ENCODE measurements around the gene FAM124A. TPM values are rescaled to one million over a fixed set of nuclear protein-coding genes. Genes with fewer than 3 reads are reported as not detected.

Gene FAM124A
- total RNA-seq, 1 experiment from 2014 or later, result 0.30 TPM

DNA sequence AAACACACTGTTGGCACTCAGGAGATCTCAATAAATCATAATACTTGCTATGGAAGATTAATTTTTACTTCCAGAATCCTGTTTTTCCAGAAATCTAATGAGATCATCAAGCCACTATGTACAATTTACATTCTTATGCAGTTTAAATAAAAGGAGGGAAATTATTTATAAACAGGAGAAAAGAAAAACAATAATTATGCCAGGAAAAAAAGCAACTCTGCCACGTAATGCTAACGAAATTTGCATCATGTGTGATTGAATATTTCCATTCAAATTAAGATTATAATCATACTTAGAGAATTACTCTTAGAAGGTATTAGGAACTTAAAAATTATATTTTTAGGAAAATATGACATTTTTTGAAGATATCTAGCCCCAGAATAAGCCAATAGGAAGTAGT is 13.0 kb downstream of the FAM124A start:
- no peak for DNase-seq (ENCODE audit: low read depth)
- in situ Hi-C loops (cut with HindIII; ENCODE audit: low pct_unique_long_range_greater_than_20kb, low sequenced_read_pairs), result no loop called here

DNA sequence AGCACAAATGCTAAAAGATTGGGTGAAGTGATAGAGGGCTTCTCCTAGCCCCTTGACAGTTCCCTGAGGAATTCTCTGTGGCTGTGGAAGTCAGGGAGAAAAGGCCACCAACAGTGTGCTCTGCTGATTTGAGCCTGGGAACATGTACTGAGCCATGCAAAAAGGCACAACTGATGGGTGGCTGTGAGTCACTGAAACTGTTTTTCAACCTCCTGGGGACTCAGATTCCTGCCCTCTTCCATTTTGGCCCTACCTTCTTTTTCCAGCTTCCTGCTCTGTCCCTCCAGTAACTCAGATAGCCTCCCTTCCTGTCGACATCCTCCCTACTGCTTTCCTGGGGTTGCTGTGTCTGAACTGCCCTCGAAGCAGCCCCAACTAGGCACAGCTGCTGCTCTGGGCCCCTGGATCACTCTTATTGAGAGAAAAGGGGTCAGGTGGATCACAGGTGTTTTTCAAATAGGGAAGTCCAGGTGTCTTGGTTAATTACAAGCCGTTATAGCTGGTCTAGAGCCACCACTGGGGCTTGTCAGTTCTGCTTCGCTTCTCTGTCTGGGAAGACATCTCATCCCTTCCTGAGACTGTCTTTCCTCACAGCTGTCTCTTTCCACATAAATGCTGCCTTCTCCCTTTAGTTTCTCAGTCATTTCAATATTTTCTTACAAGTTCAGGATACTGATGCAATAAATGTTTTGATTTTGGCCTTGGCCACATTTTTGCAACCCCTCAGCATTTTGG is 13.7 kb downstream of the FAM124A start:
- in situ Hi-C loops (cut with HindIII; ENCODE audit: low pct_unique_long_range_greater_than_20kb, low sequenced_read_pairs), result no loop called here
- no peak for DNase-seq (ENCODE audit: low read depth)

DNA sequence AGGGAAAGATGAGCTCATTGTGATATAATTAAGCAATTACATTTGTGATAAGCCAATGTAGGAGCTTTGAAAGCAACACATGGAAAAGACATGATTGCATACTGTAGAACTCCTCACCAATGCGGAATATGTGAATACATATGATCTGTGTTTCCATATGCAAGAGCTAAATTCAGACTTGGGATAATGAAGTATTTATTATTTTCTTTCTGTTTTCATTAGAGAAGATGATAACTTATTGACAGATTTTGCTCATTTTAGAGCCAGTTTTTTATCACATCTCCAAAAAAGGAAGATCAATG is 14.2 kb downstream of the FAM124A start:
- in situ Hi-C loops (cut with HindIII; ENCODE audit: low pct_unique_long_range_greater_than_20kb, low sequenced_read_pairs), result no loop called here
- DNase-seq (ENCODE audit: low read depth), result no peak

DNA sequence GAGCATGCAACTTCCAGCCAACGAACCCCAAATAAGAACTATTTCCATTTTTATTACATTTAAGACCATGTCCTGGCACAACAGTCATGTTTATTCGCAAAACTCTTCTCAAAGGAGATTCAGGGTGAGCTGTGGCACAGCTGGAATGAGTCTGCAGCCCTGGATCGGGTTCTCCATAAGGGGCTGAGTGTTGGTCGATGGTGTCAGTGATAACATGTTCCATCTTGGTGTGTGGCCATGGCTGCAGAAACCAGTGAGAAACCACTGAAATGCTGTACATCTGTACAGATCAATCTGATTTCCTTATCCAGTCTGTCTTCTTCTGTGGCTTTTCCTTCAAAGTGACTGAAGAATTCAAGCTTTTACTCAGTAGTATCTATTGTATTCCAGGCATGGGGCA is 15.2 kb downstream of the FAM124A start:
- in situ Hi-C loops (cut with HindIII; ENCODE audit: low pct_unique_long_range_greater_than_20kb, low sequenced_read_pairs), result no loop called here
- DNase-seq (ENCODE audit: low read depth), result no peak

DNA sequence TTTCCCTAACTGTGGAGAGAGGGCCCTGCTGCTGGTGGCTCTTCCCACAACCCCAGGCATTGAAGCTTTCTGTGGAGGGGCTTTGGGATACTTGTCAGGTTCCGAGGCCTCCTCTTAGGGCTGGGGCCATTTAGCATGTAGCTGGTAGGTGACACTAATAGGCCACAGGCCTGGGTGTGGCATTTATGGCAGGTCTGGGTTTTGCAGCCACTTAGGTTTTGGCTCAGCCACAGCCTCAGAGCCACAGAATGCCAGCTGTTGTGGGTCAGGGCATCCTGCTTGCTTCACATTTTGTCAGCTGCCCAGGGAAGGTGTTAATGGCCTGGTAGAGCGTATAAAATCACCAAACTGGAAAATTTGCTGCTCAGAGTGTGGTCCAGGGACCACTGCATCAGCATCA is 15.7 kb downstream of the FAM124A start:
- no peak for DNase-seq (ENCODE audit: low read depth)
- in situ Hi-C loops (cut with HindIII; ENCODE audit: low pct_unique_long_range_greater_than_20kb, low sequenced_read_pairs), result no loop called here

DNA sequence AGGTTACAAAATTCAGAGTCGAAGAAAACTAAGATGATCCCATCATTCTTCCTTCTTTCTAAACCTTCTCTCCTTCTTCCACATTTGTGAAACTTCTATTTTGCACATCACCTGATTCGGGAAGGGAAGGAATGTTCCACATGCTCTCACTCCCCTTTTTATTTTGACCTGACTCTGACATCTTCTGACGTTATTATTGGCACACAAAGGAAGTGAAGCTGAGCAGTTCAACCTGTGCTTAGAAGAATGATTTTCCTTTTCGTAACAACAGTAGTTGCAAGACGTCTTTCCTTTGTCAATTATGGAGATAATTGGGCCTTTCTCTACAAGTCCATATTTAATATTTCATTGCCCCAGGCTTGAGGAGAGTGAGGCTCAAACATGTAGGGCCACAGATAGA is 18.0 kb downstream of the FAM124A start:
- in situ Hi-C loops (cut with HindIII; ENCODE audit: low pct_unique_long_range_greater_than_20kb, low sequenced_read_pairs), result no loop called here
- DNase-seq (ENCODE audit: low read depth), result no peak

DNA sequence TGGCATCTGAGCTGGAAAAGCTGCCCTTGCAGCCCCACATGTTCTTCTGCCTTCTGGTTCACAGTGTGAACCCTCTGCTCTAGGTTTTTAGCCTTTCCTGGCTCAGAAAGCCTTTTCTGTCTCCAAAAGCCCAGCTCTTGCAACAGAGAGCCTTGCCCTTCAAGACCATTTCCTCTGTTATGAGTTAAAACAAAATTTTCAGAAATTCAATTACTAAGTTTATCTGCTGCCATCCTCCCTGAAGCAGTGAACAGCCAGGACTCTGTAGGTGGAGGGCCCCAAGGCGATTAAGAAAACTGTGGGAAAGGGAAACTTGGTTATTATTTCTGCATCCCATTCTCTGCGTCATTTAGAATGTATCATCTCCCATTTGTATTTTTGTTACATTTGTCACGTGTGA is 18.8 kb downstream of the FAM124A start:
- in situ Hi-C loops (cut with HindIII; ENCODE audit: low pct_unique_long_range_greater_than_20kb, low sequenced_read_pairs), result no loop called here
- DNase-seq (ENCODE audit: low read depth), result no peak

DNA sequence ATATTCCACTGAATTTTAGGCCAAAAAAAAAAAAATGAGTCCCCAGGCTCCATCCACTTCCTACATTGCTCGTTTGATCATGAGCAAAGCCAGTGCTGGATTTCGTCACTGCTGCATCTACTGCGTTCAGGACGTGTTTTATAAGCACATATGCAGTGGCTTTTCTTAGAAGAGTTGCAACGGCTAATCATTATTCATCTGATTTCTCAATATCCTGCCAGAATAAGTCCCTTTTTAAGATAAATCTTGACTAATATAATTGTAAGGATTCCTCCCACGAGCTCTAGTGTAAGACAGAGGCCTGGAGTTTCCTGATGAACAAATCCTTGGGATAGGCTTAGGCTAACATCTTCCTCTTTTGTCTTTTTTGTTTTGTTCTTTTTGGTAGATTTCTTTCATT is 19.5 kb downstream of the FAM124A start:
- no peak for DNase-seq (ENCODE audit: low read depth)
- in situ Hi-C loops (cut with HindIII; ENCODE audit: low pct_unique_long_range_greater_than_20kb, low sequenced_read_pairs), result no loop called here

DNA sequence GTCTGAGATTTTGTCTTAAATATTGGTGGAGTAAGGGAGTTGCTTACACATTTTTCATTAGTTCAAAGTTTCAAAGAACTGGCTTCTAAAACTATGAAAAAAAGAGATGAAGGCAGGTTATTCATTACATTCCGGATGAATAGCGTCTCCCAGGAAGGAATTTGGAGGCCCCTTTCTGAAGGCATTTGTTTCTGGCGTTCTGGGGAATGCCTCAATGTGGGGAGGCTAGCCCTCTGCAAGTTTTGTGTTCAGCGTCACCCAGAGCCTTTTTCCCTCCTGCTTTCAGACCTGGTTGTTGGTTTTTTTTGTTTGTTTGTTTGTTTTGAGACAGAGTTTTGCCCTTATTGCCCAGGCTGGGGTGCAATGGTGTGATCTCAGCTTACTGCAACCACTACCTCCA is 21.0 kb downstream of the FAM124A start:
- in situ Hi-C loops (cut with HindIII; ENCODE audit: low pct_unique_long_range_greater_than_20kb, low sequenced_read_pairs), result no loop called here
- DNase-seq (ENCODE audit: low read depth), result no peak

DNA sequence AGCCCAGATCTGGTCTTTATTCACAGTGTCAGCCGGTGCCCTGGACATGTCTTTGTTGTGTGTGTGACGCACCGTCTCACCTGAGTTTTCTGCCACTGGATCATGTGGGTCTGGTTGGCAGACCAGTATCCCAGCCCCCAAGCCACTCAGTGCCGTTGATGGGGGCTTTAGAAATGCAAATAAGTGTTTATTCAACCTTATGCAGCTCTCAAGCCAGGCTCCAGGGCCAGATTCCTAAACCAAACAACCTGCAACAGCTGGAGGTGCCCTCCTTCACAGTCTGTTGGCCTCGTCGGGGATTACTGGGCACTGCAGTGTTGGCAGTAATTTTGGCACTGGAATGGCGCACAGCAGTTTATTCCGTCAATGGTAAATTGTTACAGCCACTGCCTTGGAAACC is 21.6 kb downstream of the FAM124A start:
- in situ Hi-C loops (cut with HindIII; ENCODE audit: low pct_unique_long_range_greater_than_20kb, low sequenced_read_pairs), result no loop called here
- no peak for DNase-seq (ENCODE audit: low read depth)

DNA sequence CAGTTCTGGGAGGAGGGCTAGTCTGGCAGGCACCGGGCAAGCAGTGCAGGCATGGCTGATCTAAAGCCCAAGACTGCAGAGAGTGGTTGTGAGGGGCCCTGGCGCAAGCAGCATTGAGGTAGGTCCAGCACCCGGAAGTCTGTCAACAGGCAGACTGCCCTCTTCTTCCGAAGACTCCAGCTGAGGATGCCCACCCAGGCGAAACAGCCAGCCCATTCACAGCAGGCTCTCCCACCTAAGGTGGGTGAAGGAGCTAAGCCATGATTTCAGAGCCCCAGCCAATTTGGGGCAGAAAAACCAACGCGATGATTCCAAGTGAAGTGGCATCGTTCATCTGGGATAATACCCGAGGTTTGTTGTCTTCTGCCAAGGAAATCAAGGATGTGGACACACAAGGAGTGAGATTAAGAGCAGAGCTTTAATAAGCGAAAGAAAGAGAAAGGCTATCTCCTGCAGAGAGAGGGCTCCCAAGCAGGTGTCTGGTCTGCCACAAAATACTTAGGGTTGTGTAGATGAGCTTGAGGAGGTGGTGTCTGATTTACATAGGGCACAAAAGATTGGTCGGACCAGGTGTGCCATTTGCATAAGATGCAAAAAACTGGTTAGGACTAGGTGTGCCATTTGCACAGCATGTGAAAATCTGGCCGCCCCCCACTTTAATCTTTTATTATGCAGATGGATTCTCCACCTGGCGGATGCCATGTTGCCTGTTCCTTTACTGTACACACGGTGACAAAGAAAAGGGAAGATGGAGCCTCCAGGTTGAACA is 22.6 kb downstream of the FAM124A start:
- DNase-seq (ENCODE audit: low read depth), result no peak
- in situ Hi-C loops (cut with HindIII; ENCODE audit: low pct_unique_long_range_greater_than_20kb, low sequenced_read_pairs), result no loop called here

DNA sequence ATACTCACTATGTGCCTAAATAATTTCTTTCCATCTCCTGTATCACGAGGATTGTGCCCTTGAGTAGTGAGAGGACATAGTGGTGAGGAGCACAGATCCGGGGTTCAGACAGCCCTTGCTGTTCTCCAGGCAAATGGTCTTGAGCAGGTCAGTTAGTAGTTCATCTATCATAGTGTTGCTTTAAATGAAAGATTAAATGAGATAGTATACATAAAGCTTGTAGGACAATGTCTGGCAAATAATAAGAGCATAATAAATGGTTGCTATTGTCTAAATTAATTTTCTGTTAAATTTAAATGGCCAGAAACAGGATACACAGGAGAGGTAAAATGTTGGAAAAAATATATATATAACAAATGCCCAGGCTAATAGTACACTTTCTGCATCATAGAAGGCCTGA is 23.4 kb downstream of the FAM124A start:
- in situ Hi-C loops (cut with HindIII; ENCODE audit: low pct_unique_long_range_greater_than_20kb, low sequenced_read_pairs), result no loop called here
- DNase-seq (ENCODE audit: low read depth), result no peak

DNA sequence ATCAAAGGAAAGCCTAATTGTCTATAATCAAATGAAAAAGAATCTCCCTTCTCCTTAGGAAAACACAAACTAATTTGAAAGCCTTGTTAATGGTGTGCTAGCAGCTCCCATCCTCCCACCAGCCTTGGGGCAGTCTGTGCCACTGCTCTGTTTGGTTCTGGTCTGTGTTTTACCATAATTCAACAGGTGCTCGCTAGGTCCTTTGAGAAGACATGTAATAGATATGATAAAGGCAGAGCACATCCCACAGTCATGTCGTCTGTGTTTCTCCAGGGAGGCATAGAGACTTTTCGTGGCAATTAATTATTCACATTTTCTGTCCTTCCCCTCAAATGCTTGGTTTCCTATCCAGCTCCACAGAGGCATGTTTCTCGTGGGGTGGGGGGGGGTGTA is 23.8 kb downstream of the FAM124A start:
- no peak for DNase-seq (ENCODE audit: low read depth)
- in situ Hi-C loops (cut with HindIII; ENCODE audit: low pct_unique_long_range_greater_than_20kb, low sequenced_read_pairs), result no loop called here

DNA sequence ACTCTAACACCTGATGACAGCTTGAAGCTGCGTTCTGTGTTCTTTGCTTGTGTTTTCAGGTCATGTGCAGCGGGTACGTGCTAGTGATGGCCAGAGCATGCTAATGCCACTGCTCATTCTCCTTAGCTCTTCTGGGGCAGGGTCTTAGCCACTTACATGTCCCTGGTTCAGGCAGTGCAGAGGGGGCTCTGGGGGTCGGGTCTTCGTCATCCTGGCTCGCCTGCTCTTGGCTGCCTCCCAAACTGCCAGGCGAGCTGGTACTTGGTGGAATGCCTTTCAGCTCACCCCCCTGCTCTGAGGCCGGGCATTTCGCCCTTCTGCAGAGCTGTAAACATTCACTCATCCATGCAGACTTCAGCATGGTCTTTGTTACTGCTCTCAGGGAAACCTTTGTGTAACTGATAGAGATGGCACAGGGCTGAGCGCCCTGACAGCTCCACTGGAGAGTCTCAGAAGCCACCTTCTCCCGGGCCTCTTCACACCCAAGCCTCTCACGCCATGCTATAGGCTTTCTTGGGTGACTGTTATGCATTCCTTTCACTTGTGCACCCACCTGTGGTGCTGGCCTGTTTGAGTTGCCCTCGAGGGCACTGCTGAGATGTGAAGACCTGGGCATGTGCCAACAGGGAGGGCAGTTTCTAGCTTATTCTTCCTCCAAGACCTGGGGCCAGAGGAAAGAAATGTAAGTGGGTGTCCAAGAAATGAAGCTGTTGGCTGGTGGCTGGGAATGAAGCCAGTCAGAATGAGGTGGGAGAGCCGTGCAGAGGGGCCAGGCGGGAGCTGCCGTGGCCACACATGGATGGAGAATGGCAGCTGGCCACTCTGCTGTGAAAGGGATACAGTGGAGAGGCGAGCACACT is 24.4 kb downstream of the FAM124A start:
- no peak for DNase-seq (ENCODE audit: low read depth)
- in situ Hi-C loops (cut with HindIII; ENCODE audit: low pct_unique_long_range_greater_than_20kb, low sequenced_read_pairs), result no loop called here

DNA sequence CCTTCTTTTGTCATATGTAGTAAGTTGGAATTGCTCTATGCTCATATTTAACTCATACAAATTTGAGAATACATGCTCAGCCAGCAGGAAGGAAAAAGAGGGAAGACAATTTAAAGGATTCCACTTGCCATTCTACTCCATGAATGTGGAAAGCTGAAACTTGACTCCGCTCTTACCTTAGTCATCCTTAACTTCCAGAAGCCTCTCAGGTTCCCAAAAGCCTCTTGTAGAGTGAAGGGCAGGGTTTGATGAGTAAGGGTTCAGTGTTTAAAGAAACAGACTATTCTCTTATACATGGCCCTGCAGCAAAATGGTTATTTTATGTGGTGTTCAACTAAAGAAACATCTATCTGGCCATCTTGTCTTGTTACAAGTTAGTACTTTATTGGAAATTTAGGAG is 27.1 kb downstream of the FAM124A start:
- DNase-seq (ENCODE audit: low read depth), result no peak
- in situ Hi-C loops (cut with HindIII; ENCODE audit: low pct_unique_long_range_greater_than_20kb, low sequenced_read_pairs), result no loop called here

DNA sequence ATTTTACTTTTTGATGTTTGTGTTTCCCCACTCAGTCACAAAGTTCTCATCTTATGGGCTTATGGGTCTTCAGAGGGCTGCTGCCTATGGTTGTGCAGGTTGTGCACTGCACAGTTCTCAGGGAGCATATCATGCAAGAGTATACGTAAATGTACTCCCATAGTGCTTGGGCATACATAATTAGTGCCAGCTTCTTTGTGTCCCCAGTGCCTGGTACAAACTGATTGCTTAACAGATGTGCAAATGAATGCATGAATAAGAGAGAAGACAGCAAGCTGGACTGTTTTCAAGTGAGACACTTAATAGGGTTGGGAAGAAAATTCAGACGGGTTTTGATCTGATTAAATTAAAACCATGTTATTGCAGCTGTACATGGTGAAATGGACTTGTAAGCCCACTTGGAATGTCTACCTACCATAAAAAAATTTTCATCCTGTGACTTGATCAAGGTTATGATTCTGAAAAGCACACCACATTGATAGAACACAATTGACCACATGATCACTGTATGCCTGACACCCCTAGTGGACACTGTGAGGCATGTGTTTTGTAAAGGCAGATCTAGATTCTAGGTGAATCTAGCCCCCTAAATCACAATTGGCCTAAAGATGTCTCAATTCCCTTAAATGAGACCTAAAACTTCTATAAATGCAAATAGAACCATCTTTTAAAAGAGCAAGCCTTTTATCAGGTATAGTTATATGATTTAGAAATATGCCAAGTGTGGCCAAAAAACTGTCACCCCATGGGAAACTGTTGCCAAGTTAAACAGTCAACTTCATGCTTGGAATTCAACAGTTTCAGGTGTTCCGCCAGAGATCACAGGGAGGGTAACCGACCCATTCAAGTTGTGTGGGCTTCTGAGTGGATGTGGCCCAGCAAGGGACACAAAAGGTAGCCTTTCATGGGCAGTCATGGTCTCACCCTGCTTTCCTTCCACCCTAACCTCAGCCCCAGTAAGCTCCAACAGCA is 27.9 kb downstream of the FAM124A start:
- in situ Hi-C loops (cut with HindIII; ENCODE audit: low pct_unique_long_range_greater_than_20kb, low sequenced_read_pairs), result no loop called here
- no peak for DNase-seq (ENCODE audit: low read depth)

DNA sequence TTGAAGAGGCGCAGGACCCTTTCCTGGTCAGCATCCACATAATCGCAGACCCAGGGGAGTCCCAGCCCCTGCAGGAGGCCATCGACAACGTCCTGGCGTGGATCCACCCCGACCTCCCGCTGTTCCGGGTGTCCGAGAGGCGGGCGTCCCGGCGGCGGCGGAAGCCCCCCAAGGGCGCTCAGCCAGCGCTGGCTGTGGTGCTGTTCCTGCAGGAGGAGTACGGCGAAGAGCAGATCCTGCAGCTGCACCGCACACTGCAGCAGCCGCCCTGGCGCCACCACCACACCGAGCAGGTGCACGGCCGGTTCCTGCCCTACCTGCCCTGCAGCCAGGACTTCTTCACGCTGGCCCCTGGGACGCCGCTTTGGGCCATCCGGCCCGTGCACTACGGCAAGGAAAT is 29.3 kb downstream of the FAM124A start:
- no peak for DNase-seq (ENCODE audit: low read depth)
- in situ Hi-C loops (cut with HindIII; ENCODE audit: low pct_unique_long_range_greater_than_20kb, low sequenced_read_pairs), result no loop called here

DNA sequence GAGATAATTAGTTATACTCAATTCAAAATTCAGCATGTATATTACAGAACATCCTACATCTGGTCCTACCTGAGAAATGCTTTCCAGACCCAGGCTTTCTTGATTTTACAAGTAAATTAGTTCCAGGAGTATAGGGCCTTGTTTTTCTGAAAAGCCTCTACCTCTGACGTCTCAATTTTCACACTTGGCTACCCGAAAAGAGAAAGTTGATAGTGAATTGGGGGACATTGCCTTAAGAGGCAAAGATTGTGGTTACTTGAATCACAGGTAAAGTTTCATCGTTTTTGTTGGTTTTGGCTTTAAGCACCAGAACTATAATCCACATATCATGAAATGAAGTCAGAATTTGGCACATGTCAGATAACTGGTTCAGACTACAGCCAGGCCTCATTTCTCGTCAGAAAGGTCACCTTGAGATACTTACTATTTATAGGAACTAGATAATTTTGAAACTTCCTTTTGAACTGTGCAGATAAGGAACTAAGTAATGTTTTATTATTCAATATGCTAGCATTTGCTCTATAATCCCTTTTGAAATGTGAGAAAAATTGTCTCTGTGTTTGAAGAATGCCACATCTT is 30.8 kb downstream of the FAM124A start:
- DNase-seq (ENCODE audit: low read depth), result no peak
- in situ Hi-C loops (cut with HindIII; ENCODE audit: low pct_unique_long_range_greater_than_20kb, low sequenced_read_pairs), result no loop called here
